Pancreas (tissue), 10 donors: ENCODE data around the gene SLC35A4. TPM values are rescaled to one million over a fixed set of nuclear protein-coding genes. Genes with fewer than 3 reads are reported as not detected.

Experiments
- ATAC-seq, 4 donors: fragments of 200-7000 bp; cut with Tn5 transposase; one replicate each; pipeline versions ENCODE4 v1.8.0 to v1.9.1; 2020; ENCODE audit warnings: mild to moderate bottlenecking in 4 of 4, moderate library complexity in 4 of 4
- DNase-seq, 6 donors: peaks; one replicate each; pipeline ENCODE4 v3.0.0-alpha.2; 2020
- FAIRE-seq: peaks from 2 replicates; lab custom pipeline; 2012; peaks lifted over from hg19 to GRCh38; lab: Jason Lieb, UNC
- H3K27ac ChIP-seq, 4 donors: fragments of 200-600 bp; sonication (generic); 1 replicate in 3 of 4; 2 replicates in 1 of 4; pipeline versions ENCODE4 v1.5.0 to v1.8.0; 2020
- H3K27me3 ChIP-seq, 4 donors: fragments of 200-600 bp; one replicate each; pipeline ENCODE4 v1.8.0; 2021
- H3K36me3 ChIP-seq, 3 donors: fragments of 200-600 bp; sonication (generic) in 1 of 3; one replicate each; pipeline versions ENCODE4 v1.5.0 to v1.8.0; 2020 to 2021
- H3K4me1 ChIP-seq, 3 donors: fragments of 200-600 bp; one replicate each; pipeline ENCODE4 v1.8.0; 2021
- H3K4me3 ChIP-seq, 4 donors: fragments of 200-600 bp; sonication (generic) in 2 of 4; one replicate each; pipeline versions ENCODE4 v1.5.0 to v1.8.0; 2020 to 2021
- H3K9me3 ChIP-seq, 4 donors: fragments of 200-600 bp; one replicate each; pipeline ENCODE4 v1.8.0; 2021
- CTCF ChIP-seq, 4 donors: fragments of 200-600 bp; sonication (generic) in 3 of 4; IDR thresholded peaks; one replicate each; pipeline versions ENCODE4 v1.5.0 to v1.8.0; 2021; ENCODE audit warnings: antibody characterized with exemption in 4 of 4
- WGBS, 2 donors: extraction: QIAGEN DNeasy Blood & Tissue Kit; methylation state at CpG; one replicate each; pipeline ENCODE4 v1.1.7; 2013; 5-methylcytosine and 5-hydroxymethylcytosine counted together
- intact Hi-C, 3 donors: fragments of 100-400 bp; cut with DNase I; formaldehyde crosslinking; loops; one replicate each; pipeline versions ENCODE4 v1.11.1 to v1.14.2; 2022
- polyA plus RNA-seq, 2 donors: library from polyadenylated mRNA; stranded (reverse); fragments of 200-250 nt; gene quantifications; one replicate each; pipeline ENCODE4 v1.2.3, GENCODE V29; 2013
- total RNA-seq, 6 donors: library from RNA; stranded (reverse); fragmentation: NEBNext Ultra II Directional in 4 of 6; extraction: Animal tissue kit (Norgen Biotek cat#: 25700) in 4 of 6; gene quantifications; one replicate each; pipeline versions ENCODE4 v1.2.1 to v1.2.4, GENCODE V29; 2021 to 2023
- donor health status: healthy with polysubstance abuse.
- donor health status: DM: no; HTN: no; CAD: no; lungs with moderate emphysema.
- donor health status: DM: no; HTN: no; CAD: no.
- donor health status: control.
- donor health status: control.
- donor health status: Bipolar disorder and iron deficiency.
- donor health status: DM: yes; HTN: yes; CAD: no.
- donor health status: DM: no; HTN: no; CAD: no.
- donor health status: DM: no; HTN: no; CAD: no.
- donor health status: DM: yes; HTN: yes; CAD: no.

Gene SLC35A4
- total and polyA plus RNA-seq, 8 donors = 17.0 to 36.5 (median 25.4) TPM

DNA sequence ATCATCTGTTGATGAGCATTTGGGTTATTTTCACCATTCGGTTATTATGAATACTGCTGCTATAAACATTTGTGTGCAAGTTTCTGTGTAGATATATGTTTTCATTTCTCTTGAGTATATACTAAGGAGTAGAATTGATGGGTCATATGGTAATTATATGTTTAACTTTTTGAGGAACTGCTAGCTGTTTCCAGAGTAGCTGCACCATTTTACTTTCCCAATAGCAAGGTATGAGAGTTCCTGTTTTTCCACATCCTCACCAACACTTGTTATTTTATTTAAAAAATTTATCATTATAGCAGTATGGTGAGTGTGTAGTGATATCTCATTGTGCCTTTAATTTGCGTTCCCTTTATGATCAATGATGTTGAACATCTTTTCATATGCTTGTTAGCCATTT is 39.1 kb downstream of the SLC35A4 start:
- H3K4me3 ChIP-seq = no peak overlapping the region
- no peak overlapping the region for H3K27ac ChIP-seq
- ATAC-seq (no peak), DNase-seq (no peak), FAIRE-seq (no peak)
- no peaks in the 10 kb centered on the region for H3K4me1 ChIP-seq
- WGBS, 2 donors = 87% methylated on average over 2 of the region's 2 CpGs
- no peaks in the 10 kb centered on the region for H3K36me3 ChIP-seq
- H3K27me3 ChIP-seq = no peaks in the 10 kb centered on the region
- TF ChIP-seq CTCF (IDR thresholded peaks at IDR 0.05) = no peak
- intact Hi-C loops = no loop called here
- no peaks in the 10 kb centered on the region for H3K9me3 ChIP-seq

DNA sequence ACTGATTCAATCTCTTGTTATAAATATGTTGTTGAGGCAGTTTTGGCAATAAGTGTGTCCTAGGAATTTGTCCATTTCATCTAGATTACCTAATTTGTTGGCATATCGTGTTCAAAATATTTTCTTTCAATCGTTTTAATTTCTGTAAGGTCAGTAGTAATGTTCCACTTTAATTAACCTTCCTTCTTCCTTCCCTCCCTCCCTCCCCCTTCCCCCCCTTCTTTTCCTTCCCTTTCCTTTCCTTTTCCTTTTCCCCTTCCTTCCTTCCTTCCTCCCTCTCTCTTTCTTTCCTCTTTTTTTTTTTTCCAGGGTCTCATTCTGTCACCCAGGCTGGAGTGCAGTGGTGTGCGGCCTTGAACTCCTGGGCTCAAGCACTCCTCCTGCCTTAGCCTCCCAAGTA is 41.3 kb downstream of the SLC35A4 start:
- no peak for DNase-seq
- intact Hi-C loops = no loop called here
- Histone ChIP-seq H3K36me3 (no peaks in the 10 kb centered on the region), H3K4me1 (no peaks in the 10 kb centered on the region), H3K27ac (no peak overlapping the region), H3K4me3 (no peak overlapping the region), H3K27me3 (no peaks in the 10 kb centered on the region), H3K9me3 (no peaks in the 10 kb centered on the region)
- TF ChIP-seq CTCF (IDR thresholded peaks at IDR 0.05) = no peak
- FAIRE-seq = no peak
- WGBS, 2 donors = 73 to 76% methylated on average over 3 of the region's 3 CpGs
- ATAC-seq = no peak

DNA sequence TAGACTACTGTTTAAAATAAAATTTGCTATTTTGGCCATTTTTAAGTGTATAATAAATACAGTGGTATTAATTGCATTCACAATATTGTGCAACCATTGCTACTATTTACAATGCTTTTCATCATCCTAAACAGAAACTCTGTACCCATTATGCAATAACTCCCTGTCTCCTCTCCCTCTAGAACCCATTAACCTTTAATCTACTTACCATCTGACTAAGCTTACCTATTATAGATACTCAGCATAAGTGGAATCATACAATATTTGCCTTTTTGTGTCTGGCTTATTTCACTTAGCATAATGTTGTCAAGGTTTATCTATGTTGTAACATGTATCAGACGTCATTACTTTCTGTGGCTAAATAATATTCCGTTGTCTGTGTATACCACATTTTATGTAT is 42.4 kb downstream of the SLC35A4 start:
- DNase-seq (no peak), FAIRE-seq (no peak), ATAC-seq (no peak)
- 73 to 84% methylated on average over 2 of the region's 2 CpGs for WGBS, 2 donors
- no peaks in the 10 kb centered on the region for H3K36me3 ChIP-seq
- no peak overlapping the region for H3K27ac ChIP-seq
- no peak overlapping the region for H3K4me3 ChIP-seq
- H3K9me3 ChIP-seq = no peaks in the 10 kb centered on the region
- no peaks in the 10 kb centered on the region for H3K27me3 ChIP-seq
- intact Hi-C loops = no loop called here
- H3K4me1 ChIP-seq = no peaks in the 10 kb centered on the region
- no peak for TF ChIP-seq CTCF (IDR thresholded peaks at IDR 0.05)

GRCh38 chr5:140608722-140609121 is 44.1 kb downstream of the SLC35A4 start:
- Histone ChIP-seq H3K4me1 (no peaks in the 10 kb centered on the region), H3K27ac (no peak overlapping the region), H3K4me3 (no peak overlapping the region), H3K36me3 (no peaks in the 10 kb centered on the region), H3K9me3 (no peaks in the 10 kb centered on the region), H3K27me3 (no peaks in the 10 kb centered on the region)
- no peak for TF ChIP-seq CTCF (IDR thresholded peaks at IDR 0.05)
- intact Hi-C loops = no loop called here
- FAIRE-seq (no peak), DNase-seq (no peak), ATAC-seq (no peak)

- Histone ChIP-seq H3K9me3 (no peaks in the 10 kb centered on the region), H3K36me3 (no peaks in the 10 kb centered on the region), H3K27me3 (no peaks in the 10 kb centered on the region), H3K27ac (no peak overlapping the region), H3K4me3 (no peak overlapping the region), H3K4me1 (no peaks in the 10 kb centered on the region)
- no peak for FAIRE-seq
- no peak for TF ChIP-seq CTCF (IDR thresholded peaks at IDR 0.05)
- WGBS, 2 donors = 74 to 76% methylated on average over 4 of the region's 4 CpGs
- ATAC-seq = peak in 3 of 4 donors; percentile 40 to 66 (median 49)
- intact Hi-C loops = no loop called here
- no peak for DNase-seq
Measured at GRCh38 chr5:140609126-140609525, 44.5 kb downstream of the SLC35A4 start.
